ENCODE results near the gene CCSER2. TPM values are rescaled to one million over a fixed set of nuclear protein-coding genes. Genes with fewer than 3 reads are reported as not detected.

The CCSER2 gene
- polyA plus RNA-seq, 1 of the 3 experiments (the other 2 are of a cell fraction), result 8.5 TPM

DNA sequence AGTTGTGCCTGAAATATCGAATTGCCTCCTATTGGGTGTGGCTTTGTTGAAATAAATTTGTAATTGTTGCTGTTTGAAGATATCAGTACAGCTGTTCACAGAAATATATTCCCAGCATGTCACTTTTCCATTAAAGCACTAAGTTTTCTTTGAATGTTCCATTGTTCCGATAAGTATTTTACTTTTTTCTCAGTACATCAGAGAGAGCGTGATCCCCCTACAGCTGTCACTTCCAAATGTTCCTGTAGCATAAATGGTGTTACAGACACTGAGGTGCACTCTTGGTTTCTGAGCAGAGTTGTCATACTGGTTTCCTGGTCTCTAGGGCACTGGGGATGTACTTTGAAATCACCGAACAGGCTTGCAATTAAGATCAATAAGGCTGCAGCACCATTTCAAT, 189.2 kb downstream of the CCSER2 start (continued):
- no peak for TF ChIP-seq RFX5 (IDR thresholded peaks at IDR 0.05; ENCODE audit: low read length)
- TF ChIP-seq POLR2AphosphoS5 (IDR thresholded peaks at IDR 0.05; ENCODE audit: low read depth, low read length), result no peak

DNA sequence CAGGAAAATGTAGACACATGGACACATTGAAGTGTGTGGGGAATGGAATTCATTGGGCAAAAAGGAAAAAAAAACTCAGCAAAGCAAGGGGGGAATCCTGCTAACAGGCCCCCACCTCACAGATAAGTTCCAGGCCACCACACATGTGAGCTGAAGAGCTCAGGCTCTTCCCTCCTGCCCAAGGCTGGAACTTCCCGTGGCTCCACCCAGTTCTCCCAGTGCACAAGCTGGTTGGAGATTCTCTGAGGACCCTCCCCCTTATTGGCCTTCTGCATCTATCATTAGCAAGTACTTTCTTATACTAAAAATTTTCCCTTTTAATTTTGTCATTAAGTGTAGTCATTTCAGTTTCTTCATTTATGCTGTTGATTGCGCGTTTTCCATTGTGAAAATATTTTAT, 190.8 kb downstream of the CCSER2 start:
- DNase-seq, result no peak
- ChIA-PET CTCF (interaction anchor here (3.5 kb wide), 1 partner anchor 19 kb away, joined by 13 read pairs; no protein-coding TSS in a partner anchor), POLR2A (no interaction called here)
- Histone ChIP-seq H3K79me2 (ENCODE audit: insufficient read depth) (no peaks in the 10 kb centered on the region), H3K27ac (ENCODE audit: low read depth in 2 of 2, low read length in 1 of 2) (no peak overlapping the region), H3K36me3 (replicated peaks in 1 of 2; ENCODE audit: control insufficient read depth in 1 of 2, insufficient read depth in 2 of 2, low read length in 1 of 2) (peaks cover 14 to 16% of the 10 kb centered on the region in 2 experiments), H3K9me3 (no peaks in the 10 kb centered on the region), H3K4me3 (ENCODE audit: low read depth in 2 of 2, low read length in 1 of 2) (no peak overlapping the region), H3K4me1 (ENCODE audit: control insufficient read depth in 1 of 2, insufficient read depth in 2 of 2, low read depth in 1 of 2, low read length in 1 of 2) (peaks cover 0 to 9% of the 10 kb centered on the region in 2 experiments; a peak in 2 of 4 replicates), H4K20me1 (ENCODE audit: insufficient read depth) (no peaks in the 10 kb centered on the region), H3K4me2 (no peak overlapping the region), H3F3A (replicated peaks; ENCODE audit: insufficient read depth) (no peaks in the 10 kb centered on the region), H2AFZ (ENCODE audit: low read depth) (no peak overlapping the region), H3K9ac (no peak overlapping the region), H3K27me3 (ENCODE audit: insufficient read depth) (no peaks in the 10 kb centered on the region), H3K9me2 (no peaks in the 10 kb centered on the region)
- TF ChIP-seq, protein P1, sequence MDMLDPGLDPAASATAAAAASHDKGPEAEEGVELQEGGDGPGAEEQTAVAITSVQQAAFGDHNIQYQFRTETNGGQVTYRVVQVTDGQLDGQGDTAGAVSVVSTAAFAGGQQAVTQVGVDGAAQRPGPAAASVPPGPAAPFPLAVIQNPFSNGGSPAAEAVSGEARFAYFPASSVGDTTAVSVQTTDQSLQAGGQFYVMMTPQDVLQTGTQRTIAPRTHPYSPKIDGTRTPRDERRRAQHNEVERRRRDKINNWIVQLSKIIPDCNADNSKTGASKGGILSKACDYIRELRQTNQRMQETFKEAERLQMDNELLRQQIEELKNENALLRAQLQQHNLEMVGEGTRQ (IDR thresholded peaks at IDR 0.05; ENCODE audit: borderline replicate concordance, low read depth, low read length), result no peak
- TF ChIP-seq RCOR1 (IDR thresholded peaks at IDR 0.05; ENCODE audit: low read length) (no peak), FOSL2 (IDR thresholded peaks at IDR 0.05; ENCODE audit: borderline replicate concordance, low read depth) (no peak), EP300 (IDR thresholded peaks at IDR 0.05; ENCODE audit: borderline replicate concordance in 1 of 2, low read depth in 1 of 2, low read length in 1 of 2) (no peak)
- TF ChIP-seq, protein P2, sequence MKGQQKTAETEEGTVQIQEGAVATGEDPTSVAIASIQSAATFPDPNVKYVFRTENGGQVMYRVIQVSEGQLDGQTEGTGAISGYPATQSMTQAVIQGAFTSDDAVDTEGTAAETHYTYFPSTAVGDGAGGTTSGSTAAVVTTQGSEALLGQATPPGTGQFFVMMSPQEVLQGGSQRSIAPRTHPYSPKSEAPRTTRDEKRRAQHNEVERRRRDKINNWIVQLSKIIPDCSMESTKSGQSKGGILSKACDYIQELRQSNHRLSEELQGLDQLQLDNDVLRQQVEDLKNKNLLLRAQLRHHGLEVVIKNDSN (IDR thresholded peaks at IDR 0.05; ENCODE audit: borderline replicate concordance, low read depth), result no peak
- TF ChIP-seq, protein P3, sequence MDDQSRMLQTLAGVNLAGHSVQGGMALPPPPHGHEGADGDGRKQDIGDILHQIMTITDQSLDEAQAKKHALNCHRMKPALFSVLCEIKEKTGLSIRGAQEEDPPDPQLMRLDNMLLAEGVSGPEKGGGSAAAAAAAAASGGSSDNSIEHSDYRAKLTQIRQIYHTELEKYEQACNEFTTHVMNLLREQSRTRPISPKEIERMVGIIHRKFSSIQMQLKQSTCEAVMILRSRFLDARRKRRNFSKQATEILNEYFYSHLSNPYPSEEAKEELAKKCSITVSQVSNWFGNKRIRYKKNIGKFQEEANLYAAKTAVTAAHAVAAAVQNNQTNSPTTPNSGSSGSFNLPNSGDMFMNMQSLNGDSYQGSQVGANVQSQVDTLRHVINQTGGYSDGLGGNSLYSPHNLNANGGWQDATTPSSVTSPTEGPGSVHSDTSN (IDR thresholded peaks at IDR 0.05), result no peak
- WGBS (ENCODE audit: low lambda C conversion rate), result 96% methylated on average over 3 of the region's 3 CpGs

DNA sequence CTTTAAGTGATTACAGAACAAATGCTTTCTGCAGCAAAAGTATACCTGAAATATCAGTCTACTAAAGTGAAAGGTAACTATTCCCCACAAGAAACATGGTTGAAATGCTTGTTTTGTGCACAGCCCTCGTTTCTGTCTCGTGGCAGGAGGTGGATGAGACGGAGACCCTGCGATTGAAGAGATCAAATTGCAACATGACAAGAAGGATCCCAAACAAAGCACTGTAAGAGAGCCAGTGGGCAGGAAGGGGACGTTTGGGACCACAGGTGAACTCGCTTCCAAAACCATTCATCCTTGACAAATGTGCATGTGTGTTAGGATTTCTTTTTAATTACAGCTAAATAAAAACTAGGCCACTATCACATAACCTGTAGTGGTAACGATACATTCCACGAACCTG, 192.6 kb downstream of the CCSER2 start:
- no peaks in the 10 kb centered on the region for H3K9me3 ChIP-seq
- peaks cover 0 to 3% of the 10 kb centered on the region in 2 experiments for H3K36me3 ChIP-seq (replicated peaks in 1 of 2; ENCODE audit: control insufficient read depth in 1 of 2, insufficient read depth in 2 of 2, low read length in 1 of 2)
- WGBS (ENCODE audit: low lambda C conversion rate), result 91% methylated on average over 8 of the region's 8 CpGs
- H3K27me3 ChIP-seq (ENCODE audit: insufficient read depth), result no peaks in the 10 kb centered on the region
- POLR2A ChIA-PET, result no interaction called here
- H3K9ac ChIP-seq, result no peak overlapping the region
- CTCF ChIA-PET, result no interaction called here
- H2AFZ ChIP-seq (ENCODE audit: low read depth), result no peak overlapping the region
- no peak overlapping the region for H3K4me2 ChIP-seq
- no peaks in the 10 kb centered on the region for H3K79me2 ChIP-seq (ENCODE audit: insufficient read depth)
- DNase-seq, result no peak
- H3K9me2 ChIP-seq, result no peaks in the 10 kb centered on the region
- H4K20me1 ChIP-seq (ENCODE audit: insufficient read depth), result no peaks in the 10 kb centered on the region
- no peak overlapping the region for H3K4me3 ChIP-seq (ENCODE audit: low read depth in 2 of 2, low read length in 1 of 2)
- no peaks in the 10 kb centered on the region for H3F3A ChIP-seq (replicated peaks; ENCODE audit: insufficient read depth)
- H3K27ac ChIP-seq (ENCODE audit: low read depth in 2 of 2, low read length in 1 of 2), result no peak overlapping the region
- peaks cover 0 to 9% of the 10 kb centered on the region in 2 experiments; a peak in 2 of 4 replicates for H3K4me1 ChIP-seq (ENCODE audit: control insufficient read depth in 1 of 2, insufficient read depth in 2 of 2, low read depth in 1 of 2, low read length in 1 of 2)
- TF ChIP-seq, protein P4, sequence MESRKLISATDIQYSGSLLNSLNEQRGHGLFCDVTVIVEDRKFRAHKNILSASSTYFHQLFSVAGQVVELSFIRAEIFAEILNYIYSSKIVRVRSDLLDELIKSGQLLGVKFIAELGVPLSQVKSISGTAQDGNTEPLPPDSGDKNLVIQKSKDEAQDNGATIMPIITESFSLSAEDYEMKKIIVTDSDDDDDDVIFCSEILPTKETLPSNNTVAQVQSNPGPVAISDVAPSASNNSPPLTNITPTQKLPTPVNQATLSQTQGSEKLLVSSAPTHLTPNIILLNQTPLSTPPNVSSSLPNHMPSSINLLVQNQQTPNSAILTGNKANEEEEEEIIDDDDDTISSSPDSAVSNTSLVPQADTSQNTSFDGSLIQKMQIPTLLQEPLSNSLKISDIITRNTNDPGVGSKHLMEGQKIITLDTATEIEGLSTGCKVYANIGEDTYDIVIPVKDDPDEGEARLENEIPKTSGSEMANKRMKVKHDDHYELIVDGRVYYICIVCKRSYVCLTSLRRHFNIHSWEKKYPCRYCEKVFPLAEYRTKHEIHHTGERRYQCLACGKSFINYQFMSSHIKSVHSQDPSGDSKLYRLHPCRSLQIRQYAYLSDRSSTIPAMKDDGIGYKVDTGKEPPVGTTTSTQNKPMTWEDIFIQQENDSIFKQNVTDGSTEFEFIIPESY (IDR thresholded peaks at IDR 0.05; ENCODE audit: borderline replicate concordance, low read depth), result no peak
- TF ChIP-seq SMC3 (IDR thresholded peaks at IDR 0.05; ENCODE audit: low read depth, low read length) (no peak), EZH2phosphoT487 (IDR thresholded peaks at IDR 0.05; ENCODE audit: borderline replicate concordance, low read depth) (no peak), MEF2A (IDR thresholded peaks at IDR 0.05; ENCODE audit: borderline replicate concordance, low read depth) (no peak), FOXM1 (IDR thresholded peaks at IDR 0.05; ENCODE audit: low read depth) (no peak), JUND (IDR thresholded peaks at IDR 0.05) (no peak), ELF1 (IDR thresholded peaks at IDR 0.05) (no peak)
- TF ChIP-seq, protein P5, sequence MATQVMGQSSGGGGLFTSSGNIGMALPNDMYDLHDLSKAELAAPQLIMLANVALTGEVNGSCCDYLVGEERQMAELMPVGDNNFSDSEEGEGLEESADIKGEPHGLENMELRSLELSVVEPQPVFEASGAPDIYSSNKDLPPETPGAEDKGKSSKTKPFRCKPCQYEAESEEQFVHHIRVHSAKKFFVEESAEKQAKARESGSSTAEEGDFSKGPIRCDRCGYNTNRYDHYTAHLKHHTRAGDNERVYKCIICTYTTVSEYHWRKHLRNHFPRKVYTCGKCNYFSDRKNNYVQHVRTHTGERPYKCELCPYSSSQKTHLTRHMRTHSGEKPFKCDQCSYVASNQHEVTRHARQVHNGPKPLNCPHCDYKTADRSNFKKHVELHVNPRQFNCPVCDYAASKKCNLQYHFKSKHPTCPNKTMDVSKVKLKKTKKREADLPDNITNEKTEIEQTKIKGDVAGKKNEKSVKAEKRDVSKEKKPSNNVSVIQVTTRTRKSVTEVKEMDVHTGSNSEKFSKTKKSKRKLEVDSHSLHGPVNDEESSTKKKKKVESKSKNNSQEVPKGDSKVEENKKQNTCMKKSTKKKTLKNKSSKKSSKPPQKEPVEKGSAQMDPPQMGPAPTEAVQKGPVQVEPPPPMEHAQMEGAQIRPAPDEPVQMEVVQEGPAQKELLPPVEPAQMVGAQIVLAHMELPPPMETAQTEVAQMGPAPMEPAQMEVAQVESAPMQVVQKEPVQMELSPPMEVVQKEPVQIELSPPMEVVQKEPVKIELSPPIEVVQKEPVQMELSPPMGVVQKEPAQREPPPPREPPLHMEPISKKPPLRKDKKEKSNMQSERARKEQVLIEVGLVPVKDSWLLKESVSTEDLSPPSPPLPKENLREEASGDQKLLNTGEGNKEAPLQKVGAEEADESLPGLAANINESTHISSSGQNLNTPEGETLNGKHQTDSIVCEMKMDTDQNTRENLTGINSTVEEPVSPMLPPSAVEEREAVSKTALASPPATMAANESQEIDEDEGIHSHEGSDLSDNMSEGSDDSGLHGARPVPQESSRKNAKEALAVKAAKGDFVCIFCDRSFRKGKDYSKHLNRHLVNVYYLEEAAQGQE (IDR thresholded peaks at IDR 0.05; ENCODE audit: low read depth, low read length), result no peak
- TF ChIP-seq, protein P6, sequence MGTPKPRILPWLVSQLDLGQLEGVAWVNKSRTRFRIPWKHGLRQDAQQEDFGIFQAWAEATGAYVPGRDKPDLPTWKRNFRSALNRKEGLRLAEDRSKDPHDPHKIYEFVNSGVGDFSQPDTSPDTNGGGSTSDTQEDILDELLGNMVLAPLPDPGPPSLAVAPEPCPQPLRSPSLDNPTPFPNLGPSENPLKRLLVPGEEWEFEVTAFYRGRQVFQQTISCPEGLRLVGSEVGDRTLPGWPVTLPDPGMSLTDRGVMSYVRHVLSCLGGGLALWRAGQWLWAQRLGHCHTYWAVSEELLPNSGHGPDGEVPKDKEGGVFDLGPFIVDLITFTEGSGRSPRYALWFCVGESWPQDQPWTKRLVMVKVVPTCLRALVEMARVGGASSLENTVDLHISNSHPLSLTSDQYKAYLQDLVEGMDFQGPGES (IDR thresholded peaks at IDR 0.05; ENCODE audit: low read depth, low read length), result no peak

Data from SK-N-SH (cell line).